HCT116 (cell line): ENCODE data around the gene ANTXR2.

Experiments
- CEBPB ChIP-seq: IDR thresholded peaks from 2 replicates; pipeline ENCODE4 v1.6.1; 2012; ENCODE audit warnings: low read depth
- CTCF ChIP-seq, 3 experiments: fragments of 200-600 bp in 1 of 3; sonication (generic) in 1 of 3; IDR thresholded peaks in 2 of 3; conservative IDR thresholded peaks in 1 of 3; 2 replicates each; pipeline ENCODE4 v1.5.1; 2012 to 2017; ENCODE audit warnings: low read depth in 2 of 3, low read length in 2 of 3, antibody characterized with exemption in 1 of 3, borderline replicate concordance in 1 of 3, control low read depth in 1 of 3, mild to moderate bottlenecking in 1 of 3, mixed read lengths in 1 of 3, mixed run types in 1 of 3, moderate library complexity in 1 of 3; ENCODE audit not compliant: insufficient read depth in 1 of 3
- EZH2 ChIP-seq: fragments of 200-600 bp; sonication (generic); IDR thresholded peaks from 2 replicates; pipeline ENCODE4 v1.6.1; 2017; ENCODE audit warnings: antibody characterized with exemption, mixed run types
- EZH2phosphoT487 ChIP-seq: fragments of 200-600 bp; IDR thresholded peaks from 2 replicates; pipeline ENCODE4 v1.6.1; 2018; ENCODE audit warnings: antibody characterized with exemption, borderline replicate concordance
- JUND ChIP-seq: IDR thresholded peaks from 2 replicates; pipeline ENCODE4 v1.6.1; 2012
- POLR2A ChIP-seq: IDR thresholded peaks from 2 replicates; pipeline ENCODE4 v1.7.0; 2011; ENCODE audit warnings: borderline replicate concordance; ENCODE audit not compliant: insufficient read depth, insufficient read length; ENCODE audit errors: extremely low read depth
- SIN3A ChIP-seq: IDR thresholded peaks from 2 replicates; pipeline ENCODE4 v1.6.1; 2012; ENCODE audit warnings: low read depth
- SRF ChIP-seq: IDR thresholded peaks from 2 replicates; pipeline ENCODE4 v1.6.1; 2012; ENCODE audit warnings: low read depth
- YY1 ChIP-seq: IDR thresholded peaks from 2 replicates; pipeline ENCODE4 v1.6.1; 2011; ENCODE audit warnings: low read length, low read depth, moderate library complexity, mild to moderate bottlenecking; ENCODE audit not compliant: insufficient replicate concordance; ENCODE audit errors: extremely low read depth
- ZFX ChIP-seq: fragments of 450-650 bp; IDR thresholded peaks from 2 replicates; pipeline ENCODE4 v1.6.1; 2017
- TF ChIP-seq, protein P1 (sequence below): IDR thresholded peaks from 2 replicates; pipeline ENCODE4 v1.6.1; 2011; ENCODE audit warnings: mild to moderate bottlenecking, low read length, moderate library complexity; ENCODE audit not compliant: insufficient replicate concordance; ENCODE audit errors: extremely low read depth

DNA sequence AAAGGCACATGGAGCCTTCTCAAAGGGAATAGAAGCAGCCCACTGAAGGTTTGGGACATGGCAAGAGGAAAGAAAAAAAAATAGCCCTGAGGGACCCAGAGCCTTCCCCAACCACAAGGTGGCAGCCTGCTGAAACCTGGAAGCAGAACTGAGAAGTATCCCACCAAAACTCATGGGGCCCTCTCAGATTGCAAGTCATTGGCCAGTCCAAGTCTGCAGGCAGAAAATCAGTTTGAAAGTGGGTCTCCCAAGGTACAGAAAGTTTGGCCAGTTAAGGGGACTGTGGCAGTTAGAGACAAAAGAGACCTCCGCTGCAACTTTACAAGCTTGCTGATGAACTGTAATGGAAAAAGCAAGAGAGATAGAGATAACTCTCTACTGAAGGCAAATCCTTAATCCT, 155.8 kb downstream of the ANTXR2 start:
- TF ChIP-seq CEBPB = no peak
- TF ChIP-seq SIN3A = no peak
- no peak for TF ChIP-seq EZH2phosphoT487
- no peak for TF ChIP-seq POLR2A
- TF ChIP-seq, protein P1, sequence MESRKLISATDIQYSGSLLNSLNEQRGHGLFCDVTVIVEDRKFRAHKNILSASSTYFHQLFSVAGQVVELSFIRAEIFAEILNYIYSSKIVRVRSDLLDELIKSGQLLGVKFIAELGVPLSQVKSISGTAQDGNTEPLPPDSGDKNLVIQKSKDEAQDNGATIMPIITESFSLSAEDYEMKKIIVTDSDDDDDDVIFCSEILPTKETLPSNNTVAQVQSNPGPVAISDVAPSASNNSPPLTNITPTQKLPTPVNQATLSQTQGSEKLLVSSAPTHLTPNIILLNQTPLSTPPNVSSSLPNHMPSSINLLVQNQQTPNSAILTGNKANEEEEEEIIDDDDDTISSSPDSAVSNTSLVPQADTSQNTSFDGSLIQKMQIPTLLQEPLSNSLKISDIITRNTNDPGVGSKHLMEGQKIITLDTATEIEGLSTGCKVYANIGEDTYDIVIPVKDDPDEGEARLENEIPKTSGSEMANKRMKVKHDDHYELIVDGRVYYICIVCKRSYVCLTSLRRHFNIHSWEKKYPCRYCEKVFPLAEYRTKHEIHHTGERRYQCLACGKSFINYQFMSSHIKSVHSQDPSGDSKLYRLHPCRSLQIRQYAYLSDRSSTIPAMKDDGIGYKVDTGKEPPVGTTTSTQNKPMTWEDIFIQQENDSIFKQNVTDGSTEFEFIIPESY = no peak
- TF ChIP-seq CTCF (IDR thresholded peaks at IDR 0.05 in 2 of 3, conservative IDR thresholded peaks at IDR 0.05 in 1 of 3; ENCODE audit: borderline replicate concordance in 1 of 3, insufficient read depth in 1 of 3, low read depth in 2 of 3, low read length in 2 of 3) = peak; percentile 52 to 79 (median 75); a peak in 5 of 6 replicates
- TF ChIP-seq ZFX = no peak
- no peak for TF ChIP-seq EZH2
- no peak for TF ChIP-seq JUND
- no peak for TF ChIP-seq YY1
- no peak for TF ChIP-seq SRF
